Tibial nerve (tissue), 4 donors: Measurements from ENCODE around the gene RACGAP1. TPM values are rescaled to one million over a fixed set of nuclear protein-coding genes. Genes with fewer than 3 reads are reported as not detected.

ENCODE experiments used
- DNase-seq, 2 donors: peaks; one replicate each; pipeline ENCODE4 v3.0.0-alpha.2; 2019; ENCODE audit warnings: low spot score in 2 of 2
- H3K27ac ChIP-seq, 4 donors: fragments of 200-600 bp; sonication (generic) in 3 of 4; one replicate each; pipeline ENCODE4 v1.5.1; 2017 to 2019; ENCODE audit warnings: mild to moderate bottlenecking in 1 of 4
- H3K27me3 ChIP-seq, 2 donors: fragments of 200-600 bp; sonication (generic) in 1 of 2; one replicate each; pipeline versions ENCODE4 v1.5.1 to v1.6.0; 2017 to 2019
- H3K36me3 ChIP-seq, 3 donors: fragments of 200-600 bp; sonication (generic); one replicate each; pipeline ENCODE4 v1.5.1; 2018 to 2019
- H3K4me1 ChIP-seq, 4 donors: fragments of 200-600 bp; sonication (generic) in 3 of 4; one replicate each; pipeline ENCODE4 v1.5.1; 2017 to 2019
- H3K4me3 ChIP-seq, 4 donors: fragments of 200-600 bp; sonication (generic) in 3 of 4; one replicate each; pipeline ENCODE4 v1.5.1; 2017 to 2019; ENCODE audit warnings: mild to moderate bottlenecking in 1 of 4, moderate library complexity in 1 of 4
- H3K9me3 ChIP-seq, 4 donors: fragments of 200-600 bp; sonication (generic) in 3 of 4; one replicate each; pipeline ENCODE4 v1.5.1; 2017 to 2019
- CTCF ChIP-seq, 5 experiments: fragments of 200-600 bp in 3 of 5; fragments of 450-650 bp in 2 of 5; sonication (generic) in 3 of 5; IDR thresholded peaks; one replicate each; pipeline ENCODE4 v1.5.1; 2016 to 2019; ENCODE audit warnings: antibody characterized with exemption in 5 of 5, mild to moderate bottlenecking in 3 of 5, moderate library complexity in 2 of 5
- EP300 ChIP-seq, 2 donors: sonication (generic); formaldehyde crosslinking; IDR thresholded peaks; one replicate each; pipeline ENCODE4 v1.6.1; 2017; ENCODE audit warnings: antibody characterized with exemption in 2 of 2, mild to moderate bottlenecking in 1 of 2
- POLR2A ChIP-seq, 2 donors: fragments of 450-650 bp; IDR thresholded peaks; one replicate each; pipeline ENCODE4 v1.6.1; 2017; ENCODE audit warnings: antibody characterized with exemption in 2 of 2, mild to moderate bottlenecking in 2 of 2, moderate library complexity in 2 of 2
- WGBS, 2 donors: methylation state at CpG; one replicate each; pipeline ENCODE4 v1.1.5; 2018; 5-methylcytosine and 5-hydroxymethylcytosine counted together
- total RNA-seq, 4 donors: library from RNA; depleted of rRNA; stranded (reverse); fragments of >200 nt; gene quantifications; one replicate each; pipeline ENCODE4 v1.1.0, GENCODE V29; 2016

The RACGAP1 gene
- 10 to 100 TPM in 2 of 4 donors, 1 to 10 TPM in 2; 6.3 to 15.1 (median 10.5) TPM for total RNA-seq

- peak within 1 kb of the TSS; percentile 3 to 81 (median 62) for H3K27ac ChIP-seq
- H3K36me3 ChIP-seq, result no peaks in the 10 kb centered on the region
- 5% methylated on average over 47 of the region's 47 CpGs for WGBS, 2 donors
- no peaks in the 10 kb centered on the region for H3K9me3 ChIP-seq
- H3K4me1 ChIP-seq, result peaks cover 0 to 12% (median 9%) of the 10 kb centered on the region in 4 donors
- peak in 1 of 2 donors; percentile 39 for TF ChIP-seq POLR2A (IDR thresholded peaks at IDR 0.05)
- peak; percentile 84 to 99 for TF ChIP-seq EP300 (IDR thresholded peaks at IDR 0.05)
- no peak for TF ChIP-seq CTCF (IDR thresholded peaks at IDR 0.05)
- H3K27me3 ChIP-seq, result peaks cover 0 to under 1% of the 10 kb centered on the region in 2 donors
- H3K4me3 ChIP-seq, result peak within 1 kb of the TSS; percentile 49 to 87 (median 64)
- peak; percentile 83 to 91 for DNase-seq
These were observed at the start of gene RACGAP1 for GRCh38 chr12:50025187-50026059. RACGAP1 (minus strand) TSS chr12:50025494; CDS start chr12:50016715, 8,779 bp downstream.

- H3K4me1 ChIP-seq, result peaks cover 0 to 13% (median 0%) of the 10 kb centered on the region in 4 donors
- no peaks in the 10 kb centered on the region for H3K9me3 ChIP-seq
- DNase-seq, result no peak
- no peak overlapping the region for H3K4me3 ChIP-seq
- H3K36me3 ChIP-seq, result no peaks in the 10 kb centered on the region
- TF ChIP-seq POLR2A (IDR thresholded peaks at IDR 0.05) (no peak), EP300 (IDR thresholded peaks at IDR 0.05) (no peak), CTCF (IDR thresholded peaks at IDR 0.05) (no peak)
- WGBS, 2 donors, result 80 to 89% methylated on average over 9 to 10 of the region's 10 CpGs
- H3K27me3 ChIP-seq, result no peaks in the 10 kb centered on the region
- H3K27ac ChIP-seq, result no peak overlapping the region
These were observed 48.4 kb upstream of the RACGAP1 start for GRCh38 chr12:50073712-50074111.

- WGBS, 2 donors, result 82 to 90% methylated on average over 6 to 7 of the region's 7 CpGs
- H3K27me3 ChIP-seq, result no peaks in the 10 kb centered on the region
- no peaks in the 10 kb centered on the region for H3K36me3 ChIP-seq
- TF ChIP-seq EP300 (IDR thresholded peaks at IDR 0.05) (no peak), CTCF (IDR thresholded peaks at IDR 0.05) (no peak), POLR2A (IDR thresholded peaks at IDR 0.05) (no peak)
- no peak for DNase-seq
- no peak overlapping the region for H3K4me3 ChIP-seq
- H3K27ac ChIP-seq, result no peak overlapping the region
- H3K9me3 ChIP-seq, result no peaks in the 10 kb centered on the region
- peaks cover 0 to 13% (median 0%) of the 10 kb centered on the region in 4 donors for H3K4me1 ChIP-seq
These were observed 47.9 kb upstream of the RACGAP1 start for GRCh38 chr12:50073206-50073605.

- WGBS, 2 donors, result 55 to 62% methylated on average over 10 of the region's 10 CpGs
- TF ChIP-seq EP300 (IDR thresholded peaks at IDR 0.05) (no peak), POLR2A (IDR thresholded peaks at IDR 0.05) (no peak), CTCF (IDR thresholded peaks at IDR 0.05) (no peak)
- Histone ChIP-seq H3K27ac (no peak overlapping the region), H3K9me3 (no peaks in the 10 kb centered on the region), H3K36me3 (no peaks in the 10 kb centered on the region), H3K4me3 (no peak overlapping the region), H3K4me1 (peaks cover 0 to 13% (median 0%) of the 10 kb centered on the region in 4 donors), H3K27me3 (no peaks in the 10 kb centered on the region)
- no peak for DNase-seq
These were observed 47.1 kb upstream of the RACGAP1 start for GRCh38 chr12:50072198-50072907.
